Keratinocyte (primary cell): Measurements from ENCODE around the gene RBFOX1. TPM values are rescaled to one million over a fixed set of nuclear protein-coding genes. Genes with fewer than 3 reads are reported as not detected.

ENCODE experiments used
- DNase-seq: peaks from one replicate; pipeline ENCODE4 v3.0.0-alpha.2; 2011; ENCODE audit warnings: low read depth, missing footprints, low spot score
- FAIRE-seq: peaks from 2 replicates; lab custom pipeline; 2011; peaks lifted over from hg19 to GRCh38; lab: Jason Lieb, UNC
- H2AFZ ChIP-seq: 2 replicates; pipeline ENCODE4 v1.6.0; 2012; ENCODE audit warnings: low read length, control low read depth, inconsistent platforms; ENCODE audit not compliant: control insufficient read depth
- H3K27ac ChIP-seq: 2 replicates; pipeline ENCODE4 v1.5.1; 2011; ENCODE audit warnings: low read length; ENCODE audit not compliant: control insufficient read depth, insufficient read depth
- H3K27me3 ChIP-seq: 3 replicates; pipeline ENCODE4 v1.6.0; 2011; ENCODE audit warnings: low read length; ENCODE audit not compliant: control insufficient read depth, insufficient read depth; ENCODE audit errors: extremely low read depth
- H3K36me3 ChIP-seq, 2 experiments: 2 replicates in 1 of 2; 3 replicates in 1 of 2; pipeline ENCODE4 v1.5.1; 2011; ENCODE audit warnings: low read length in 2 of 2, mild to moderate bottlenecking in 1 of 2; ENCODE audit not compliant: control insufficient read depth in 2 of 2, insufficient read depth in 2 of 2; ENCODE audit errors: extremely low read depth in 1 of 2
- H3K4me1 ChIP-seq: 3 replicates; pipeline ENCODE4 v1.5.1; 2011; ENCODE audit warnings: low read length; ENCODE audit not compliant: control insufficient read depth, insufficient read depth; ENCODE audit errors: extremely low read depth
- H3K4me2 ChIP-seq: 3 replicates; pipeline ENCODE4 v1.6.0; 2011; ENCODE audit warnings: low read depth, low read length; ENCODE audit not compliant: control insufficient read depth, insufficient read depth; ENCODE audit errors: extremely low read depth
- H3K4me3 ChIP-seq, 3 experiments: fragments of 200-600 bp in 1 of 3; sonication (generic) in 1 of 3; 2 replicates in 2 of 3; 3 replicates in 1 of 3; pipeline ENCODE4 v1.5.1; 2011 to 2016; ENCODE audit warnings: low read length in 3 of 3, mild to moderate bottlenecking in 3 of 3, control low read depth in 2 of 3, inconsistent platforms in 1 of 3, low read depth in 1 of 3, mixed read lengths in 1 of 3, mixed run types in 1 of 3, moderate library complexity in 1 of 3; ENCODE audit not compliant: control insufficient read depth in 2 of 3, insufficient read depth in 2 of 3; ENCODE audit errors: extremely low read depth in 1 of 3
- H3K79me2 ChIP-seq: 2 replicates; pipeline ENCODE4 v1.6.0; 2012; ENCODE audit warnings: low read length; ENCODE audit not compliant: control insufficient read depth, insufficient read depth
- H3K9ac ChIP-seq: 3 replicates; pipeline ENCODE4 v1.6.0; 2011; ENCODE audit warnings: low read length; ENCODE audit not compliant: control insufficient read depth, insufficient read depth; ENCODE audit errors: extremely low read depth
- H3K9me1 ChIP-seq: 3 replicates; pipeline ENCODE4 v1.6.0; 2011; ENCODE audit warnings: low read length; ENCODE audit not compliant: control insufficient read depth, insufficient read depth; ENCODE audit errors: extremely low read depth
- H3K9me3 ChIP-seq: 2 replicates; pipeline ENCODE4 v1.5.1; 2012; ENCODE audit warnings: low read depth, low read length; ENCODE audit not compliant: control insufficient read depth
- H4K20me1 ChIP-seq: 3 replicates; pipeline ENCODE4 v1.6.0; 2011; ENCODE audit warnings: low read length; ENCODE audit not compliant: control insufficient read depth, insufficient read depth; ENCODE audit errors: extremely low read depth
- EZH2 ChIP-seq: IDR thresholded peaks from one replicate; pipeline ENCODE4 v1.6.1; 2012; ENCODE audit warnings: inconsistent platforms, mild to moderate bottlenecking, low read length, moderate library complexity
- dilution Hi-C: fragments of 300-500 bp; cut with MboI; formaldehyde crosslinking; loops from one replicate; pipeline ENCODE4 v1.7.0; 2020; ENCODE audit warnings: low sequenced_read_pairs; ENCODE audit not compliant: extremely low pct_ligation_motif_present
- polyA plus RNA-seq, 5 experiments: library from polyadenylated mRNA; depleted of rRNA in 3 of 5; stranded (reverse) in 3 of 5; stranded (forward) in 1 of 5; unstranded in 1 of 5; fragments of >200 nt; gene quantifications; 1 replicate in 1 of 5; 2 replicates in 3 of 5; 3 replicates in 1 of 5; pipeline versions ENCODE4 v1.2.1 to v1.2.3, GENCODE V29; 2011 to 2012; ENCODE audit warnings: missing spikeins in 2 of 5, low read depth in 1 of 5, low replicate concordance in 1 of 5
- TF ChIP-seq, protein P1 (sequence below), 3 experiments: IDR thresholded peaks in 1 of 3; conservative IDR thresholded peaks in 1 of 3; optimal IDR thresholded peaks in 1 of 3; 2 replicates in 2 of 3; 3 replicates in 1 of 3; pipeline versions ENCODE3 to v1.5.1; 2011; ENCODE audit warnings: low read length in 3 of 3, mild to moderate bottlenecking in 3 of 3, moderate library complexity in 2 of 3, control low read depth in 1 of 3, inconsistent platforms in 1 of 3; ENCODE audit not compliant: insufficient read depth in 2 of 3; ENCODE audit errors: extremely low read depth in 1 of 3

The RBFOX1 gene
- polyA plus RNA-seq, 1 donor (not counting 4 experiments of a cell fraction or from before 2014, with no cell fraction given), result not detected

DNA sequence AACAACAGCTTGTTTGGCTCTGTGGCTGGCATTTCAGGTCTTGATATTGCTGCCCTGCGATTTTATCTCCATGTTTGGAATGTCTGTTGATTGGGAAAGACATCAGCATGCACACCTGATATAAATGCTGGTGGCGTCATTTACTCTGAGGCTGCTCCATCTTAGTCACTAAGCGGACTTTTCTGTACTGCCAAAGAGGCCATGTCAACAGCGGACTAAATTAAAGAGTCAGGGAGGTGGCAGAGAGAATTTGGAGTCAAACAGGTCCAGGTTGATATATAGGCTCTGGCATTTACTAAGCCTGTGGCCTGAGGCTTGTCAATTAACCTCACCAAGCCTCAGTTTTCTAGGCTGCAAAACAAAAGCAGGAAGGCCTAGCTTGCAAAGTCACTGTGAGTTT is 6.2 kb downstream of the RBFOX1 start:
- H3K79me2 ChIP-seq, result no peaks in the 10 kb centered on the region
- dilution Hi-C loops, result no loop called here
- H4K20me1 ChIP-seq, result no peaks in the 10 kb centered on the region
- H3K36me3 ChIP-seq, result no peaks in the 10 kb centered on the region
- no peaks in the 10 kb centered on the region for H3K9me3 ChIP-seq
- no peak overlapping the region for H3K4me2 ChIP-seq
- TF ChIP-seq, protein P1, sequence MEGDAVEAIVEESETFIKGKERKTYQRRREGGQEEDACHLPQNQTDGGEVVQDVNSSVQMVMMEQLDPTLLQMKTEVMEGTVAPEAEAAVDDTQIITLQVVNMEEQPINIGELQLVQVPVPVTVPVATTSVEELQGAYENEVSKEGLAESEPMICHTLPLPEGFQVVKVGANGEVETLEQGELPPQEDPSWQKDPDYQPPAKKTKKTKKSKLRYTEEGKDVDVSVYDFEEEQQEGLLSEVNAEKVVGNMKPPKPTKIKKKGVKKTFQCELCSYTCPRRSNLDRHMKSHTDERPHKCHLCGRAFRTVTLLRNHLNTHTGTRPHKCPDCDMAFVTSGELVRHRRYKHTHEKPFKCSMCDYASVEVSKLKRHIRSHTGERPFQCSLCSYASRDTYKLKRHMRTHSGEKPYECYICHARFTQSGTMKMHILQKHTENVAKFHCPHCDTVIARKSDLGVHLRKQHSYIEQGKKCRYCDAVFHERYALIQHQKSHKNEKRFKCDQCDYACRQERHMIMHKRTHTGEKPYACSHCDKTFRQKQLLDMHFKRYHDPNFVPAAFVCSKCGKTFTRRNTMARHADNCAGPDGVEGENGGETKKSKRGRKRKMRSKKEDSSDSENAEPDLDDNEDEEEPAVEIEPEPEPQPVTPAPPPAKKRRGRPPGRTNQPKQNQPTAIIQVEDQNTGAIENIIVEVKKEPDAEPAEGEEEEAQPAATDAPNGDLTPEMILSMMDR (optimal IDR thresholded peaks at IDR 0.05 in 1 of 3, IDR thresholded peaks at IDR 0.05 in 1 of 3, conservative IDR thresholded peaks at IDR 0.05 in 1 of 3; ENCODE audit: extremely low read depth in 1 of 3, insufficient read depth in 2 of 3, low read length in 3 of 3), result no peak
- no peak for TF ChIP-seq EZH2
- FAIRE-seq (no peak), DNase-seq (no peak)
- no peak overlapping the region for H3K27ac ChIP-seq
- no peaks in the 10 kb centered on the region for H3K4me1 ChIP-seq
- H3K9me1 ChIP-seq, result no peaks in the 10 kb centered on the region
- H3K9ac ChIP-seq, result no peak overlapping the region
- H3K4me3 ChIP-seq, result no peak overlapping the region
- no peak overlapping the region for H2AFZ ChIP-seq
- no peaks in the 10 kb centered on the region for H3K27me3 ChIP-seq

DNA sequence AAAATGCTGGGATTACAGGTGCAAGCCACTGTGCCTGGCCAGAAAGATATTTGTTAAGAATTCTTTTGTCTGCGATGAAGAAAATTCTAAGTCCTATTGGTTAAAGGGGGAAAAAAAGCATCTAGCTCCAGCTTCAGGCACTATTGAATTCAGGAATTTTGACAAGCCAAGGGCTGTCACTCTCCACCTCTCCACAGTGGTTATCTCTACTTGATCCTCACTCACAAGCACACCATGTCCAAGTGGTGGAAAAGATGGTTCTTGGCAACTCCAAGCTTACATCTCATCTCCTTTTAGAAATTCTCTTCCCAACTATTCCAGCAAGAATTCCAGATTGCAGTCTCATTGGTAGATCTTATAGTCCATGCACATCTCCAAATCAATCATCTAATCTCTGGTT is 7.1 kb downstream of the RBFOX1 start:
- Histone ChIP-seq H3K4me2 (no peak overlapping the region), H3K27me3 (no peaks in the 10 kb centered on the region), H3K27ac (no peak overlapping the region), H3K9me1 (no peaks in the 10 kb centered on the region), H3K4me3 (no peak overlapping the region), H3K4me1 (no peaks in the 10 kb centered on the region), H3K9me3 (no peaks in the 10 kb centered on the region), H3K9ac (no peak overlapping the region), H3K79me2 (no peaks in the 10 kb centered on the region), H2AFZ (no peak overlapping the region), H3K36me3 (no peaks in the 10 kb centered on the region), H4K20me1 (no peaks in the 10 kb centered on the region)
- DNase-seq (no peak), FAIRE-seq (no peak)
- dilution Hi-C loops, result no loop called here
- TF ChIP-seq, protein P1 (optimal IDR thresholded peaks at IDR 0.05 in 1 of 3, IDR thresholded peaks at IDR 0.05 in 1 of 3, conservative IDR thresholded peaks at IDR 0.05 in 1 of 3; ENCODE audit: extremely low read depth in 1 of 3, insufficient read depth in 2 of 3, low read length in 3 of 3), result no peak
